SK-N-SH (cell line): Measurements from ENCODE around the gene NUBP1. TPM values are rescaled to one million over a fixed set of nuclear protein-coding genes. Genes with fewer than 3 reads are reported as not detected.

Experiments used
- CTCF ChIA-PET: fragments of 300-600, 350-600 bp; formaldehyde crosslinking; extraction: SDS; loops from one replicate; lab custom pipeline; 2021; lab: Yijun Ruan, JAX
- POLR2A ChIA-PET: fragments of 350-600 bp; sonication (Branson Sonifier 250); formaldehyde crosslinking; extraction: SDS; loops from one replicate; lab custom pipeline; 2020; ENCODE audit warnings: antibody characterized with exemption, inconsistent platforms; lab: Yijun Ruan, JAX
- DNase-seq: peaks from one replicate; pipeline ENCODE4 v3.0.0; 2012
- H2AFZ ChIP-seq: fragments of 200-600 bp; sonication (generic); 2 replicates; pipeline ENCODE4 v1.8.1; 2016; ENCODE audit warnings: antibody characterized with exemption, mild to moderate bottlenecking, low read depth
- H3F3A ChIP-seq: fragments of 200-600 bp; sonication (generic); replicated peaks from 2 replicates; pipeline ENCODE3; 2016; ENCODE audit warnings: antibody characterized with exemption, mild to moderate bottlenecking; ENCODE audit not compliant: insufficient read depth
- H3K27ac ChIP-seq, 2 experiments: fragments of 200-500 bp in 1 of 2; fragments of 200-600 bp in 1 of 2; sonication (Bioruptor generic) in 1 of 2; sonication (generic), shearing (Covaris generic) in 1 of 2; 2 replicates each; pipeline versions ENCODE4 v1.5.1 to v1.6.1; 2014 to 2016; ENCODE audit warnings: low read depth in 2 of 2, inconsistent platforms in 1 of 2, low read length in 1 of 2, mild to moderate bottlenecking in 1 of 2, mixed read lengths in 1 of 2
- H3K27me3 ChIP-seq: fragments of 200-600 bp; sonication (generic), shearing (Covaris generic); 2 replicates; pipeline ENCODE4 v1.6.1; 2016; ENCODE audit warnings: mixed run types; ENCODE audit not compliant: insufficient read depth
- H3K36me3 ChIP-seq, 2 experiments: fragments of 200-500 bp in 1 of 2; fragments of 200-600 bp in 1 of 2; sonication (Bioruptor generic) in 1 of 2; sonication (generic) in 1 of 2; replicated peaks in 1 of 2; 2 replicates each; pipeline versions ENCODE3 to v1.5.1; 2014 to 2016; ENCODE audit warnings: low read length in 1 of 2, mild to moderate bottlenecking in 1 of 2; ENCODE audit not compliant: insufficient read depth in 2 of 2, control insufficient read depth in 1 of 2
- H3K4me1 ChIP-seq, 2 experiments: fragments of 200-500 bp in 1 of 2; fragments of 200-600 bp in 1 of 2; sonication (Bioruptor generic) in 1 of 2; sonication (generic), shearing (Covaris generic) in 1 of 2; 2 replicates each; pipeline versions ENCODE4 v1.5.1 to v1.6.1; 2014 to 2016; ENCODE audit warnings: low read depth in 1 of 2, low read length in 1 of 2, mixed run types in 1 of 2; ENCODE audit not compliant: insufficient read depth in 2 of 2, control insufficient read depth in 1 of 2
- H3K4me2 ChIP-seq: fragments of 200-600 bp; sonication (generic), shearing (Covaris generic); 2 replicates; pipeline ENCODE4 v1.6.1; 2017; ENCODE audit warnings: mixed run types
- H3K4me3 ChIP-seq, 2 experiments: fragments of 200-500 bp in 1 of 2; fragments of 200-600 bp in 1 of 2; sonication (Bioruptor generic) in 1 of 2; sonication (generic), shearing (Covaris generic) in 1 of 2; 2 replicates each; pipeline versions ENCODE4 v1.5.1 to v1.8.1; 2014 to 2016; ENCODE audit warnings: low read depth in 2 of 2, inconsistent platforms in 1 of 2, low read length in 1 of 2, mild to moderate bottlenecking in 1 of 2, mixed read lengths in 1 of 2, moderate library complexity in 1 of 2
- H3K79me2 ChIP-seq: fragments of 200-600 bp; sonication (generic); 2 replicates; pipeline ENCODE4 v1.8.1; 2017; ENCODE audit warnings: mild to moderate bottlenecking; ENCODE audit not compliant: insufficient read depth
- H3K9ac ChIP-seq: fragments of 200-600 bp; sonication (generic); 2 replicates; pipeline ENCODE4 v1.6.1; 2017; ENCODE audit warnings: mixed run types
- H3K9me2 ChIP-seq: fragments of 200-600 bp; sonication (generic); 2 replicates; pipeline ENCODE4 v1.6.1; 2017; ENCODE audit warnings: mixed run types
- H3K9me3 ChIP-seq: fragments of 200-600 bp; sonication (generic); 2 replicates; pipeline ENCODE4 v1.6.1; 2017; ENCODE audit warnings: mixed run types, mild to moderate bottlenecking, moderate library complexity
- H4K20me1 ChIP-seq: fragments of 200-600 bp; sonication (generic); 2 replicates; pipeline ENCODE4 v1.6.1; 2017; ENCODE audit warnings: mild to moderate bottlenecking, mixed run types; ENCODE audit not compliant: insufficient read depth
- CHD2 ChIP-seq: fragments of 150-350 bp; IDR thresholded peaks from 2 replicates; pipeline ENCODE4 v1.6.1; 2018; ENCODE audit warnings: low read length; ENCODE audit not compliant: partially characterized antibody
- CTCF ChIP-seq: fragments of 200-600 bp; sonication (generic); IDR thresholded peaks from 2 replicates; pipeline ENCODE4 v1.6.1; 2017; ENCODE audit warnings: antibody characterized with exemption, mild to moderate bottlenecking, moderate library complexity
- EP300 ChIP-seq, 2 experiments: IDR thresholded peaks; 2 replicates each; pipeline versions ENCODE4 v1.4.0 to v1.6.1; 2012; ENCODE audit warnings: borderline replicate concordance in 1 of 2, low read depth in 1 of 2, low read length in 1 of 2
- GABPA ChIP-seq: IDR thresholded peaks from 2 replicates; pipeline ENCODE4 v1.4.0; 2012; ENCODE audit warnings: low read depth, mild to moderate bottlenecking
- JUND ChIP-seq: IDR thresholded peaks from 2 replicates; pipeline ENCODE4 v1.4.0; 2012
- MEF2A ChIP-seq: IDR thresholded peaks from 2 replicates; pipeline ENCODE4 v1.4.0; 2012; ENCODE audit warnings: low read depth, borderline replicate concordance
- POLR2AphosphoS5 ChIP-seq: IDR thresholded peaks from 2 replicates; pipeline ENCODE4 v1.6.1; 2012; ENCODE audit warnings: low read depth, low read length
- RAD21 ChIP-seq: IDR thresholded peaks from 2 replicates; pipeline ENCODE4 v1.6.1; 2012; ENCODE audit warnings: mild to moderate bottlenecking, low read length
- RFX5 ChIP-seq: IDR thresholded peaks from 2 replicates; pipeline ENCODE4 v1.6.1; 2012; ENCODE audit warnings: mild to moderate bottlenecking, improper control_type of control experiment, low read length
- RXRA ChIP-seq: IDR thresholded peaks from 2 replicates; pipeline ENCODE4 v1.4.0; 2012; ENCODE audit warnings: low read depth, mild to moderate bottlenecking, borderline replicate concordance
- SMC3 ChIP-seq: IDR thresholded peaks from 2 replicates; pipeline ENCODE4 v1.6.1; 2012; ENCODE audit warnings: low read depth, low read length, improper control_type of control experiment
- TEAD4 ChIP-seq: IDR thresholded peaks from 2 replicates; pipeline ENCODE4 v1.4.0; 2012; ENCODE audit warnings: mild to moderate bottlenecking, borderline replicate concordance; ENCODE audit not compliant: insufficient read depth
- YY1 ChIP-seq: IDR thresholded peaks from 2 replicates; pipeline ENCODE4 v1.4.0; 2012; ENCODE audit warnings: low read depth, mild to moderate bottlenecking
- WGBS: methylation state at CpG from one replicate; pipeline ENCODE4 v1.1.6; 2017; ENCODE audit warnings: low lambda C conversion rate; 5-methylcytosine and 5-hydroxymethylcytosine counted together
- polyA plus RNA-seq, 3 experiments: library from polyadenylated mRNA; depleted of rRNA; stranded (reverse); fragments of >200 nt; gene quantifications; 2 replicates each; pipeline ENCODE4 v1.2.3, GENCODE V29; 2012
- TF ChIP-seq, protein P1 (sequence below): IDR thresholded peaks from 2 replicates; pipeline ENCODE4; 2012

Gene NUBP1
- polyA plus RNA-seq, 1 of the 3 experiments (the other 2 are of a cell fraction) = 49.8 TPM

DNA sequence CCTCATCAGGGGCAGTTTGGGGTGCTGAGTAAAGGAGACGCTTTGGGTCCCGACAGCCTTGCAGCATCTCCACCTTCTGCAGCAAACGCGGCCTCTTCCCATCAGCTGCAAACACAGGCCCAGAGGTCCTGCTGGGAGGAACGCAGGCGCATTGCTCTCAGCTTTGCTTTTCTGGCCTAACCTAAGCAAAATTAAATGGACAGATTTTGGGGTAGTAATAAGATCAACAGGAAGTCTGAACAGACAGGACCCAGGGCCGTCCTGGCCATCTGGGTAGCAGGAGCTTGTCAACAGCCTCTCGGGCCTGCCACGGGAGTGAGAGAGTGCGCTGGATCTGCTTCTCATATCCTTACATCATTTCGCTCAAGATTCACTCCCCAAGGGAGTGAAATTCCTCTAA is 7.2 kb downstream of the NUBP1 start:
- ChIA-PET POLR2A (interaction anchor here (0.6 kb wide), 1 partner anchor 216 kb away, joined by 3 read pairs; no protein-coding TSS in a partner anchor), CTCF (interaction anchor here (0.8 to 4.8 kb wide), 2 partner anchors 25 to 167 kb away, joined by 3 to 29 read pairs; no protein-coding TSS in a partner anchor)
- DNase-seq = peak; percentile 72

GRCh38 chr16:10751291-10751697 is 7.7 kb downstream of the NUBP1 start:
- H4K20me1 ChIP-seq = no peaks in the 10 kb centered on the region
- peak overlapping the region in 1 of 2 experiments; percentile 84; a peak in 2 of 4 replicates for H3K27ac ChIP-seq
- H2AFZ ChIP-seq = no peak overlapping the region
- TF ChIP-seq MEF2A = no peak
- no peak for TF ChIP-seq POLR2AphosphoS5
- peak; percentile 37; the same call in 1 of the 2 replicates for TF ChIP-seq RAD21
- no peak for TF ChIP-seq JUND
- no peak for TF ChIP-seq SMC3
- 82% methylated on average over 13 of the region's 13 CpGs for WGBS
- H3K4me2 ChIP-seq = no peak overlapping the region
- no peak overlapping the region for H3K4me3 ChIP-seq
- peaks cover 4 to 23% of the 10 kb centered on the region in 2 experiments for H3K36me3 ChIP-seq
- H3F3A ChIP-seq = peaks cover 20% of the 10 kb centered on the region
- no peaks in the 10 kb centered on the region for H3K9me2 ChIP-seq
- H3K9ac ChIP-seq = no peak overlapping the region
- peaks cover 13 to 26% of the 10 kb centered on the region in 2 experiments; a peak in 2 of 4 replicates for H3K4me1 ChIP-seq
- H3K79me2 ChIP-seq = no peaks in the 10 kb centered on the region
- CTCF ChIA-PET = interaction anchor here (4.8 kb wide), 1 partner anchor 167 kb away, joined by 29 read pairs; no protein-coding TSS in a partner anchor
- H3K27me3 ChIP-seq = no peaks in the 10 kb centered on the region
- peak; percentile 51 for DNase-seq
- POLR2A ChIA-PET = no interaction called here
- no peaks in the 10 kb centered on the region for H3K9me3 ChIP-seq

More for the DNA sequence above, 7.2 kb downstream of the NUBP1 start:
- no peaks in the 10 kb centered on the region for H4K20me1 ChIP-seq
- no peak overlapping the region for H2AFZ ChIP-seq
- H3K36me3 ChIP-seq = peaks cover 4 to 23% of the 10 kb centered on the region in 2 experiments
- TF ChIP-seq RXRA = no peak
- peak; percentile 22 for TF ChIP-seq CHD2
- no peak for TF ChIP-seq MEF2A
- TF ChIP-seq EP300 (IDR thresholded peaks at IDR 0.05; ENCODE audit: borderline replicate concordance in 1 of 2, low read depth in 1 of 2, low read length in 1 of 2) = 0 out of 4 replicates have a peak, but pooled peaks of 1 of the 2 experiments have one; percentile 5
- peaks cover 12 to 31% of the 10 kb centered on the region in 2 experiments; a peak in 3 of 4 replicates for H3K4me1 ChIP-seq
- no peaks in the 10 kb centered on the region for H3K79me2 ChIP-seq
- no peaks in the 10 kb centered on the region for H3K9me2 ChIP-seq
- H3K4me2 ChIP-seq = no peak overlapping the region
- H3K4me3 ChIP-seq = no peak overlapping the region
- peaks cover 18% of the 10 kb centered on the region for H3F3A ChIP-seq
- H3K9me3 ChIP-seq = no peaks in the 10 kb centered on the region
- H3K9ac ChIP-seq = no peak overlapping the region
- peak overlapping the region in 1 of 2 experiments; percentile 84; a peak in 2 of 4 replicates for H3K27ac ChIP-seq
- no peaks in the 10 kb centered on the region for H3K27me3 ChIP-seq
- WGBS = 84% methylated on average over 11 of the region's 11 CpGs

- Histone ChIP-seq H3K27ac (no peak overlapping the region), H3K4me3 (no peak overlapping the region), H3K4me2 (no peak overlapping the region), H3K27me3 (no peaks in the 10 kb centered on the region), H3K9me3 (no peaks in the 10 kb centered on the region), H3K36me3 (peaks cover 7 to 24% of the 10 kb centered on the region in 2 experiments), H3K4me1 (peaks cover 22 to 23% of the 10 kb centered on the region in 2 experiments; a peak in 2 of 4 replicates), H4K20me1 (no peaks in the 10 kb centered on the region), H3K9ac (no peak overlapping the region), H3K79me2 (no peaks in the 10 kb centered on the region), H3F3A (peaks cover 20% of the 10 kb centered on the region), H3K9me2 (no peaks in the 10 kb centered on the region), H2AFZ (no peak overlapping the region)
- ChIA-PET CTCF (interaction anchor here (0.8 to 4.8 kb wide), 2 partner anchors 48 to 165 kb away, joined by 3 to 29 read pairs; no protein-coding TSS in a partner anchor), POLR2A (no interaction called here)
- 86% methylated on average over 9 of the region's 10 CpGs for WGBS
- DNase-seq = no peak
- TF ChIP-seq GABPA (no peak), RXRA (no peak), TEAD4 (no peak), YY1 (no peak), CTCF (no peak), RFX5 (no peak)
- TF ChIP-seq, protein P1, sequence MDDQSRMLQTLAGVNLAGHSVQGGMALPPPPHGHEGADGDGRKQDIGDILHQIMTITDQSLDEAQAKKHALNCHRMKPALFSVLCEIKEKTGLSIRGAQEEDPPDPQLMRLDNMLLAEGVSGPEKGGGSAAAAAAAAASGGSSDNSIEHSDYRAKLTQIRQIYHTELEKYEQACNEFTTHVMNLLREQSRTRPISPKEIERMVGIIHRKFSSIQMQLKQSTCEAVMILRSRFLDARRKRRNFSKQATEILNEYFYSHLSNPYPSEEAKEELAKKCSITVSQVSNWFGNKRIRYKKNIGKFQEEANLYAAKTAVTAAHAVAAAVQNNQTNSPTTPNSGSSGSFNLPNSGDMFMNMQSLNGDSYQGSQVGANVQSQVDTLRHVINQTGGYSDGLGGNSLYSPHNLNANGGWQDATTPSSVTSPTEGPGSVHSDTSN = no peak
Measured at GRCh38 chr16:10752843-10753523, 9.3 kb downstream of the NUBP1 start.
